ENCODE data around the gene C10orf71. TPM values are rescaled to one million over a fixed set of nuclear protein-coding genes. Genes with fewer than 3 reads are reported as not detected.

Gene C10orf71
- total and polyA plus RNA-seq, 2 experiments from 2014 or later, result not detected

GRCh38 chr10:49288341-49289065 lies 10.5 kb upstream of the C10orf71 start:
- Histone ChIP-seq H3K79me2 (no peaks in the 10 kb centered on the region), H3K9me3 (ENCODE audit: low read depth) (no peaks in the 10 kb centered on the region), H3K36me3 (replicated peaks; ENCODE audit: insufficient read depth, low read depth) (no peaks in the 10 kb centered on the region), H4K20me1 (ENCODE audit: insufficient read depth, poor library complexity, severe bottlenecking) (no peaks in the 10 kb centered on the region), H2AFZ (no peak overlapping the region), H3K9me2 (replicated peaks; ENCODE audit: insufficient read depth) (no peaks in the 10 kb centered on the region), H3K27ac (no peak overlapping the region), H3K27me3 (no peaks in the 10 kb centered on the region), H3K4me1 (ENCODE audit: insufficient read depth) (no peaks in the 10 kb centered on the region), H3K4me3 (no peak overlapping the region), H3K4me2 (no peak overlapping the region)
- DNase-seq (ENCODE audit: low spot score), result no peak
- no peak for TF ChIP-seq CTCF (IDR thresholded peaks at IDR 0.05; ENCODE audit: poor library complexity)
- no peak for TF ChIP-seq EZH2 (IDR thresholded peaks at IDR 0.05; ENCODE audit: borderline replicate concordance)
- TF ChIP-seq EZH2phosphoT487 (IDR thresholded peaks at IDR 0.05; ENCODE audit: low read depth, severe bottlenecking, unreplicated experiment), result no peak
- WGBS (ENCODE audit: low lambda C conversion rate, missing lambda C conversion rate), result 84% methylated on average over 10 of the region's 10 CpGs

- no peaks in the 10 kb centered on the region for H4K20me1 ChIP-seq (ENCODE audit: insufficient read depth, poor library complexity, severe bottlenecking)
- no peaks in the 10 kb centered on the region for H3K79me2 ChIP-seq
- H2AFZ ChIP-seq, result no peak overlapping the region
- no peak for TF ChIP-seq EZH2phosphoT487 (IDR thresholded peaks at IDR 0.05; ENCODE audit: low read depth, severe bottlenecking, unreplicated experiment)
- no peak for TF ChIP-seq EZH2 (IDR thresholded peaks at IDR 0.05; ENCODE audit: borderline replicate concordance)
- TF ChIP-seq CTCF (IDR thresholded peaks at IDR 0.05; ENCODE audit: poor library complexity), result no peak
- H3K9me3 ChIP-seq (ENCODE audit: low read depth), result no peaks in the 10 kb centered on the region
- no peaks in the 10 kb centered on the region for H3K9me2 ChIP-seq (replicated peaks; ENCODE audit: insufficient read depth)
- H3K4me1 ChIP-seq (ENCODE audit: insufficient read depth), result no peaks in the 10 kb centered on the region
- no peak overlapping the region for H3K4me3 ChIP-seq
- H3K4me2 ChIP-seq, result no peak overlapping the region
- WGBS (ENCODE audit: low lambda C conversion rate, missing lambda C conversion rate), result 47% methylated on average over 4 of the region's 4 CpGs
- no peaks in the 10 kb centered on the region for H3K36me3 ChIP-seq (replicated peaks; ENCODE audit: insufficient read depth, low read depth)
- H3K27me3 ChIP-seq, result no peaks in the 10 kb centered on the region
- DNase-seq (ENCODE audit: low spot score), result no peak
- no peak overlapping the region for H3K27ac ChIP-seq
Observed at GRCh38 chr10:49289480-49289879, 9.5 kb upstream of the C10orf71 start.

DNA sequence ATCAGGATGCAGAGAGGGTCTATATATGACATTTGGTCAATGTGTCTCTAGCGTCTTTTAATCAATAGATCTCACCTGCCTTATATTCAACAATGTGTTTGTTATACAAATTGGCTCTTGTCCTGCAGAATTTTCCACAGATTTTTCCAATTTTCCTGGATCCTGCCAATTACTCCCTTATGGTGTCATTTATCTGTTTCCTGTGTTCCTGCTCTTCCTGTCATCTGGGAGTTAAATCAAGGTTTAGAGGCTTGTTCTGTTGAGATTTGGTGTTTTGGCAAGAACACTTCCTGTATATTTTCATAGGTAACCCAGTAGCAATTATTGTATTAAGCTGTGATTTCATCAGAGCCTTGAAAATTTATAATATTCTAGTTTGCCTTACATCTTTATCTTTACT lies 8.8 kb upstream of the C10orf71 start:
- WGBS (ENCODE audit: low lambda C conversion rate, missing lambda C conversion rate), result 75% methylated on average over 1 of the region's 1 CpG
- Histone ChIP-seq H3K4me1 (ENCODE audit: insufficient read depth) (no peaks in the 10 kb centered on the region), H3K4me3 (no peak overlapping the region), H4K20me1 (ENCODE audit: insufficient read depth, poor library complexity, severe bottlenecking) (no peaks in the 10 kb centered on the region), H2AFZ (no peak overlapping the region), H3K79me2 (no peaks in the 10 kb centered on the region), H3K36me3 (replicated peaks; ENCODE audit: insufficient read depth, low read depth) (no peaks in the 10 kb centered on the region), H3K27ac (no peak overlapping the region), H3K9me2 (replicated peaks; ENCODE audit: insufficient read depth) (no peaks in the 10 kb centered on the region), H3K27me3 (no peaks in the 10 kb centered on the region), H3K4me2 (no peak overlapping the region), H3K9me3 (ENCODE audit: low read depth) (no peaks in the 10 kb centered on the region)
- DNase-seq (ENCODE audit: low spot score), result no peak
- TF ChIP-seq EZH2 (IDR thresholded peaks at IDR 0.05; ENCODE audit: borderline replicate concordance), result no peak
- no peak for TF ChIP-seq EZH2phosphoT487 (IDR thresholded peaks at IDR 0.05; ENCODE audit: low read depth, severe bottlenecking, unreplicated experiment)
- no peak for TF ChIP-seq CTCF (IDR thresholded peaks at IDR 0.05; ENCODE audit: poor library complexity)
